ENCODE results near the gene CRAMP1. TPM values are rescaled to one million over a fixed set of nuclear protein-coding genes. Genes with fewer than 3 reads are reported as not detected.

The CRAMP1 gene
- total and polyA plus RNA-seq, 2 of the 8 experiments (the other 6 are each of a cell fraction or from before 2014, with no cell fraction given): 19.2 to 23.2 TPM

GRCh38 chr16:1626327-1626726, 14.2 kb downstream of the CRAMP1 start:
- no peaks in the 10 kb centered on the region for H3K9me3 ChIP-seq (ENCODE audit: insufficient read depth in 2 of 2, low read depth in 1 of 2, low read length in 1 of 2)
- H2BK20ac ChIP-seq (ENCODE audit: low read length): no peak overlapping the region
- H3K4me3 ChIP-seq (ENCODE audit: extremely low read depth in 1 of 4, insufficient read depth in 2 of 4, low read depth in 3 of 4, low read length in 4 of 4): no peak overlapping the region
- no peak overlapping the region for H2BK5ac ChIP-seq (ENCODE audit: low read depth, low read length)
- no peaks in the 10 kb centered on the region for H3K23me2 ChIP-seq (ENCODE audit: low read depth, low read length)
- no peak overlapping the region for H4K91ac ChIP-seq (replicated peaks; ENCODE audit: insufficient read length, low read length)
- no peak overlapping the region for H2BK15ac ChIP-seq (ENCODE audit: low read length)
- no peak overlapping the region for H4K5ac ChIP-seq (ENCODE audit: insufficient read length, low read depth, low read length)
- H2AFZ ChIP-seq (ENCODE audit: low read length): no peak overlapping the region
- H2BK12ac ChIP-seq (ENCODE audit: low read depth, low read length): no peak overlapping the region
- TF ChIP-seq RXRA (IDR thresholded peaks at IDR 0.05; ENCODE audit: insufficient read depth, low read depth, low read length) (no peak), POLR2AphosphoS5 (IDR thresholded peaks at IDR 0.05; ENCODE audit: low read depth, low read length) (no peak), EP300 (IDR thresholded peaks at IDR 0.05; ENCODE audit: borderline replicate concordance in 1 of 2, low read depth in 2 of 2, low read length in 2 of 2) (no peak)
- no peak overlapping the region for H3K4me2 ChIP-seq (ENCODE audit: insufficient read depth in 1 of 2, low read depth in 2 of 2, low read length in 2 of 2)
- no peak overlapping the region for H2BK120ac ChIP-seq (replicated peaks; ENCODE audit: low read depth, low read length)
- no peak overlapping the region for H2AK5ac ChIP-seq (ENCODE audit: low read depth, low read length)
- no peak overlapping the region for H3K27ac ChIP-seq (ENCODE audit: low read depth, low read length)
- H3K18ac ChIP-seq (ENCODE audit: extremely low read depth, low read length): no peak overlapping the region
- peaks cover 0 to 92% of the 10 kb centered on the region in 2 experiments; a peak in 3 of 4 replicates for H3K79me2 ChIP-seq (ENCODE audit: control insufficient read depth in 1 of 2, insufficient read depth in 2 of 2, low read length in 2 of 2)
- 90% methylated on average over 6 of the region's 6 CpGs; no CpG with 5 or more reads in 1 of the 2 experiments for WGBS, 2 experiments (ENCODE audit: extremely low coverage in 1 of 2, insufficient coverage in 1 of 2, insufficient read length in 1 of 2, insufficient replicate concordance in 2 of 2, low coverage in 1 of 2, low lambda C conversion rate in 2 of 2, missing lambda C conversion rate in 1 of 2)
- H4K8ac ChIP-seq (ENCODE audit: extremely low read depth, insufficient read depth, low read length): peak overlapping the region; percentile 62; the same call in 1 of the 2 replicates
- H3K9ac ChIP-seq (replicated peaks in 1 of 4; ENCODE audit: extremely low read depth in 1 of 4, low read depth in 3 of 4, low read length in 3 of 4): no peak overlapping the region
- no peak overlapping the region for H3K23ac ChIP-seq (ENCODE audit: insufficient read length)
- H3K4ac ChIP-seq (replicated peaks; ENCODE audit: insufficient read length, low read depth, low read length): no peak overlapping the region
- no peak overlapping the region for H3K14ac ChIP-seq (ENCODE audit: insufficient read length)
- FAIRE-seq (no peak), DNase-seq (ENCODE audit: low read depth in 1 of 2, low spot score in 2 of 2) (no peak)
- H3K36me3 ChIP-seq (ENCODE audit: control insufficient read depth in 2 of 4, insufficient read depth in 4 of 4, low read length in 3 of 4): peaks cover 0 to under 1% (median 0%) of the 10 kb centered on the region in 4 experiments; a peak in 2 of 8 replicates
- no peaks in the 10 kb centered on the region; a peak in 2 of 7 replicates for H3K4me1 ChIP-seq (replicated peaks in 1 of 4; ENCODE audit: control insufficient read depth in 3 of 4, insufficient read depth in 4 of 4, low read length in 3 of 4)
- H3K27me3 ChIP-seq (replicated peaks in 1 of 4; ENCODE audit: control insufficient read depth in 3 of 4, extremely low read depth in 1 of 4, insufficient read depth in 3 of 4, low read length in 3 of 4): no peaks in the 10 kb centered on the region
- ChIA-PET POLR2A (ENCODE audit: partially characterized antibody) (interaction anchor here (1.1 kb wide), 1 partner anchor 9 kb away, joined by 3 read pairs; no protein-coding TSS in a partner anchor), CTCF (ENCODE audit: partially characterized antibody) (interaction anchor here (0.6 kb wide), 1 partner anchor 87 kb away, joined by 3 read pairs; no protein-coding TSS in a partner anchor)
- no peak overlapping the region for H3K56ac ChIP-seq (replicated peaks; ENCODE audit: insufficient read length, low read depth, low read length)
- H3K79me1 ChIP-seq (ENCODE audit: low read depth, low read length): peaks cover 23% of the 10 kb centered on the region
- peaks cover 16 to 38% of the 10 kb centered on the region in 2 experiments for H4K20me1 ChIP-seq (replicated peaks in 1 of 2; ENCODE audit: control insufficient read depth in 1 of 2, insufficient read depth in 2 of 2, low read length in 2 of 2)
